Aorta (tissue), 5 donors: ENCODE results near the gene CNOT1. TPM values are rescaled to one million over a fixed set of nuclear protein-coding genes. Genes with fewer than 3 reads are reported as not detected.
"Not testable (repeated sequence)": the region's sequence is repeated elsewhere in the genome, so short reads cannot be mapped to it uniquely, and the experiment has no call there.

ENCODE experiments used
- ATAC-seq: fragments of 200-7000 bp; cut with Tn5 transposase; one replicate; pipeline ENCODE4 v1.9.1; 2022; ENCODE audit warnings: moderate library complexity; ENCODE audit not compliant: low FRiP score
- DNase-seq, 2 donors: peaks; one replicate each; pipeline ENCODE4 v3.0.0-alpha.2; 2020
- H3K27ac ChIP-seq, 2 donors: one replicate each; pipeline ENCODE4 v1.5.1; 2013; ENCODE audit warnings: low read length in 2 of 2, mild to moderate bottlenecking in 2 of 2, moderate library complexity in 2 of 2, control low read depth in 1 of 2, inconsistent platforms in 1 of 2, low read depth in 1 of 2
- H3K27me3 ChIP-seq, 2 donors: one replicate each; pipeline ENCODE4 v1.6.1; 2013; ENCODE audit warnings: control low read depth in 1 of 2, low read length in 1 of 2, mild to moderate bottlenecking in 1 of 2, moderate library complexity in 1 of 2; ENCODE audit not compliant: insufficient read depth in 2 of 2, control insufficient read depth in 1 of 2
- H3K36me3 ChIP-seq, 2 donors: one replicate each; pipeline ENCODE4 v1.6.1; 2013; ENCODE audit warnings: control low read depth in 1 of 2, low read length in 1 of 2, mild to moderate bottlenecking in 1 of 2; ENCODE audit not compliant: insufficient read depth in 2 of 2, control insufficient read depth in 1 of 2
- H3K4me1 ChIP-seq, 2 donors: one replicate each; pipeline ENCODE4 v1.6.1; 2013; ENCODE audit warnings: low read length in 2 of 2, control low read depth in 1 of 2, mild to moderate bottlenecking in 1 of 2, moderate library complexity in 1 of 2; ENCODE audit not compliant: insufficient read depth in 2 of 2, control insufficient read depth in 1 of 2
- H3K4me3 ChIP-seq, 2 donors: one replicate each; pipeline ENCODE4 v1.5.1; 2013; ENCODE audit warnings: low read length in 2 of 2, control low read depth in 1 of 2, mild to moderate bottlenecking in 1 of 2
- H3K9me3 ChIP-seq: one replicate; pipeline ENCODE4 v1.6.1; 2013; ENCODE audit warnings: mild to moderate bottlenecking, low read length; ENCODE audit not compliant: control insufficient read depth
- WGBS, 2 donors: extraction: QIAGEN DNeasy Blood & Tissue Kit; methylation state at CpG; one replicate each; pipeline ENCODE4 v1.1.7; 2013; 5-methylcytosine and 5-hydroxymethylcytosine counted together
- intact Hi-C, 2 donors: fragments of 100-400 bp; cut with DNase I; formaldehyde crosslinking; loops; one replicate each; pipeline versions ENCODE4 v1.14.2 to v1.15.0; 2022
- long read RNA-seq, 2 donors: library from polyadenylated mRNA; unstranded; transcript quantifications; one replicate each; pipeline ENCODE4 v2.0.0, GENCODE V29; 2020 to 2021
- polyA plus RNA-seq, 2 donors: library from polyadenylated mRNA; stranded (reverse); fragments of 200-250 nt; gene quantifications; one replicate each; pipeline ENCODE4 v1.2.3, GENCODE V29; 2013
- total RNA-seq, 2 donors: library from RNA; stranded (reverse); fragmentation: NEBNext Ultra II Directional; extraction: Animal tissue kit (Norgen Biotek cat#: 25700); gene quantifications; one replicate each; pipeline ENCODE4 v1.2.1, GENCODE V29; 2021
- donor health status: healthy with polysubstance abuse.
- donor health status: Bipolar disorder and iron deficiency.
- donor health status: DM: no; HTN: no; CAD: no.
- donor health status: DM: no; HTN: no; CAD: no.
- donor health status: DM: yes; HTN: yes; CAD: no.

CNOT1 gene
- 100 to 1,000 TPM; 103 to 124 TPM for total RNA-seq
- polyA plus RNA-seq: 10 to 100 TPM; 32.6 to 53.5 TPM
- long read RNA-seq, donor 1, partial matches to known transcripts: 18 of 22 reads
- long read RNA-seq, donor 1, other reads (novel, unspliced or antisense): 1 of 22 reads
- long read RNA-seq, donor 2, full-length matches to known transcripts: 1 of 15 reads
- long read RNA-seq, donor 2, partial matches to known transcripts: 9 of 15 reads
- long read RNA-seq, donor 2, other reads (novel, unspliced or antisense): 5 of 15 reads

- ATAC-seq (peak; percentile 97), DNase-seq (peak; percentile 98)
- H3K4me1 ChIP-seq: no peaks in the 10 kb centered on the region
- no peaks in the 10 kb centered on the region for H3K27me3 ChIP-seq
- peak within 1 kb of the TSS; percentile 87 to 96 for H3K27ac ChIP-seq
- 0 to 1% methylated on average over 61 of the region's 61 CpGs for WGBS, 2 donors
- intact Hi-C loops: loop anchor here in 1 of 2 donors (2.0 to 10.0 kb wide), 3 partner anchors 102 to 237 kb away; partner anchors contain the start of genes GINS3, GOT2 and SETD6
- H3K9me3 ChIP-seq: no peaks in the 10 kb centered on the region
- H3K36me3 ChIP-seq: no peaks in the 10 kb centered on the region
- peak within 1 kb of the TSS; percentile 64 to 91 for H3K4me3 ChIP-seq
Observed at GRCh38 chr16:58629733-58630640, at the start of gene CNOT1. Gene CNOT1, minus strand, starts transcription at chr16:58629826. Its CDS starts 30,489 bp downstream, at chr16:58599337.

- H3K27ac ChIP-seq: no peak overlapping the region
- no peaks in the 10 kb centered on the region for H3K27me3 ChIP-seq
- ATAC-seq (no peak), DNase-seq (peak; percentile 57 to 82)
- 35 to 37% methylated on average over 3 of the region's 3 CpGs for WGBS, 2 donors
- no peaks in the 10 kb centered on the region for H3K36me3 ChIP-seq
- intact Hi-C loops: loop anchor here (2.0 to 5.0 kb wide), 2 partner anchors 78 to 79 kb away; no protein-coding TSS in a partner anchor
- no peaks in the 10 kb centered on the region for H3K9me3 ChIP-seq
- no peaks in the 10 kb centered on the region for H3K4me1 ChIP-seq
- no peak overlapping the region for H3K4me3 ChIP-seq
Observed at GRCh38 chr16:58678716-58679115, 49.1 kb upstream of the CNOT1 start.

GRCh38 chr16:58678269-58678668 lies 48.6 kb upstream of the CNOT1 start:
- H3K4me3 ChIP-seq: no peak overlapping the region
- no peaks in the 10 kb centered on the region for H3K4me1 ChIP-seq
- DNase-seq (no peak), ATAC-seq (no peak)
- intact Hi-C loops: loop anchor here (2.0 to 5.0 kb wide), 2 partner anchors 79 kb away; no protein-coding TSS in a partner anchor
- H3K9me3 ChIP-seq: no peaks in the 10 kb centered on the region
- H3K27me3 ChIP-seq: no peaks in the 10 kb centered on the region
- WGBS, 2 donors: 97 to 100% methylated on average over 4 of the region's 4 CpGs
- no peak overlapping the region for H3K27ac ChIP-seq
- H3K36me3 ChIP-seq: no peaks in the 10 kb centered on the region

GRCh38 chr16:58670946-58671583 lies 41.4 kb upstream of the CNOT1 start:
- Histone ChIP-seq H3K4me3 (no peak overlapping the region), H3K4me1 (no peaks in the 10 kb centered on the region), H3K9me3 (no peaks in the 10 kb centered on the region), H3K27me3 (no peaks in the 10 kb centered on the region), H3K27ac (no peak overlapping the region), H3K36me3 (peaks cover 0 to 4% of the 10 kb centered on the region in 2 donors)
- ATAC-seq: no peak
- intact Hi-C loops: no loop called here
- peak in 1 of 2 donors; percentile 26 for DNase-seq
- WGBS, 2 donors: 95 to 97% methylated on average over 18 of the region's 18 CpGs

DNA sequence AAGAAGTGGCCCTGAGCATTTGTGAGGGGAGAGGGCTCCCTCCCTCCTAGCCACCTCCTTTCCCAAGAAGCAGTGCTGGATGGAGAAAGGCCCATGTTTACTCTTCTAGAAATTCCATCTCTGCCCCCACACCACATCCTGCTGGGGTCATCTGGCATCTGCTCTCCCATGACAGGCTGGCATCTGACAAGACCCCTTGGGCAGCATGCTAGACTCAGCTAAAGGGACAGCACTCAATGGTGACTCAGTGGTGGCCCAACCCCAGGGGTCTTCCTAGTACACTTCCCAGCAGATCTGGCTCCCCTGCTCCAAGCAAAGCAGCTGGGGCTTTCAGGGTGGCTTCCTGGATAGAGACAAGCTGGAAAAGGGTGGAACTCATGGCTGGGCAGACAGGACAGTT lies 40.6 kb upstream of the CNOT1 start:
- intact Hi-C loops: no loop called here
- ATAC-seq (no peak), DNase-seq (peak in 1 of 2 donors; percentile 18)
- Histone ChIP-seq H3K27ac (no peak overlapping the region), H3K4me1 (no peaks in the 10 kb centered on the region), H3K27me3 (no peaks in the 10 kb centered on the region), H3K4me3 (no peak overlapping the region), H3K9me3 (no peaks in the 10 kb centered on the region), H3K36me3 (peaks cover 0 to 4% of the 10 kb centered on the region in 2 donors)

DNA sequence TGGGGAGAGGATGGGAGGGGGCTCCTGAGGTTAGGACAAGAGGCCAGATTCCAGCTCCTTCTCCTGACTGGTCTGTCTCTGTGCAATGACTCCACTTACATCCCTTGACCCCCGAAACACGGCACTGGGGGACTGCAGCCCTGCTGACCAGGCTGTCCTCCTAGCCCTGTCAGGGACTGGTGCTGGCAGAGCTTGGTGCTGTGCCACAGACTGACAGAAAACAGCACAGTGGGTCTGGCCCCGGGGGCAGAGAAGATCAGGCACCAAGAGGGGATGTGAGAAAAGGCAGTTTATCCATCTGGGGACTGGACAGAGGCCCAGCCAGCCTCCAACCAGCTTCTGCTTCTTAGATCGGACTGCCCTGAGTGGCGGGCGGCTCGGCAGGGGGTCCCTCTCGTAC lies 35.6 kb upstream of the CNOT1 start:
- no peaks in the 10 kb centered on the region for H3K9me3 ChIP-seq
- WGBS, 2 donors: 70 to 72% methylated on average over 8 of the region's 8 CpGs
- no peaks in the 10 kb centered on the region for H3K4me1 ChIP-seq
- peaks cover 0 to 4% of the 10 kb centered on the region in 2 donors for H3K36me3 ChIP-seq
- ATAC-seq (no peak), DNase-seq (no peak)
- H3K27me3 ChIP-seq: no peaks in the 10 kb centered on the region
- H3K4me3 ChIP-seq: no peak overlapping the region
- intact Hi-C loops: loop anchor here in 1 of 2 donors (10.0 kb wide), 1 partner anchor 150 kb away; the partner anchor contains the start of gene SETD6
- no peak overlapping the region for H3K27ac ChIP-seq

- intact Hi-C loops: loop anchor here (5.0 to 10.0 kb wide), 3 partner anchors 147 to 324 kb away; partner anchors contain the start of gene SETD6 (in 1 of the 2)
- Histone ChIP-seq H3K27me3 (no peaks in the 10 kb centered on the region), H3K4me3 (no peak overlapping the region), H3K9me3 (no peaks in the 10 kb centered on the region), H3K36me3 (no peaks in the 10 kb centered on the region), H3K27ac (no peak overlapping the region), H3K4me1 (no peaks in the 10 kb centered on the region)
- DNase-seq (peak; percentile 66 to 77), ATAC-seq (peak; percentile 78)
- 28 to 33% methylated on average over 12 of the region's 12 CpGs for WGBS, 2 donors
Observed at GRCh38 chr16:58661199-58661830, 31.7 kb upstream of the CNOT1 start.

GRCh38 chr16:58659911-58660310 lies 30.3 kb upstream of the CNOT1 start:
- WGBS, 2 donors: 87 to 88% methylated on average over 11 of the region's 11 CpGs
- intact Hi-C loops: loop anchor here (5.0 to 10.0 kb wide), 3 partner anchors 145 to 323 kb away; partner anchors contain the start of gene SETD6 (in 1 of the 2)
- DNase-seq, H3K4me3 ChIP-seq, H3K9me3 ChIP-seq, H3K4me1 ChIP-seq, H3K36me3 ChIP-seq, H3K27ac ChIP-seq, ATAC-seq, H3K27me3 ChIP-seq: not testable (repeated sequence)
